Brain microvascular endothelial cell (primary cell): ENCODE results near the gene GPLD1.

Experiments used
- DNase-seq: peaks from one replicate; pipeline ENCODE4 v3.0.0-alpha.2; 2020
- H3K27ac ChIP-seq: fragments of 250-450 bp; sonication (Bioruptor Pico); 2 replicates; pipeline ENCODE4 v1.5.1; 2020; ENCODE audit warnings: mild to moderate bottlenecking, moderate library complexity
- H3K27me3 ChIP-seq: fragments of 250-450 bp; sonication (Bioruptor Pico); replicated peaks from 2 replicates; pipeline ENCODE4 v1.5.1; 2020; ENCODE audit warnings: mild to moderate bottlenecking
- H3K36me3 ChIP-seq: fragments of 250-450 bp; sonication (Bioruptor Pico); replicated peaks from 2 replicates; pipeline ENCODE4 v1.5.1; 2020; ENCODE audit warnings: mild to moderate bottlenecking
- H3K4me3 ChIP-seq: 2 replicates; pipeline ENCODE4 v1.5.1; 2011; ENCODE audit warnings: low read depth, mild to moderate bottlenecking, control low read depth, low read length, moderate library complexity
- CTCF ChIP-seq: IDR thresholded peaks from 2 replicates; pipeline ENCODE4 v1.5.1; 2011; ENCODE audit warnings: low read depth, mild to moderate bottlenecking, moderate library complexity, low read length, control low read depth, inconsistent platforms; ENCODE audit errors: missing control alignments
- in situ Hi-C: cut with HindIII; loops from 2 replicates; pipeline ENCODE4 v1.10.0; 2017; ENCODE audit warnings: low sequenced_read_pairs, low pct_ligation_motif_present

The GPLD1 gene

GRCh38 chr6:24440897-24441598 is 48.3 kb downstream of the GPLD1 start:
- TF ChIP-seq CTCF = no peak
- in situ Hi-C loops = no loop called here
- H3K27me3 ChIP-seq = no peaks in the 10 kb centered on the region
- no peak overlapping the region for H3K4me3 ChIP-seq
- H3K36me3 ChIP-seq = no peaks in the 10 kb centered on the region
- no peak for DNase-seq
- no peak overlapping the region for H3K27ac ChIP-seq

- H3K27ac ChIP-seq = no peak overlapping the region
- DNase-seq = no peak
- no peaks in the 10 kb centered on the region for H3K36me3 ChIP-seq
- no peak for TF ChIP-seq CTCF
- in situ Hi-C loops = no loop called here
- H3K4me3 ChIP-seq = no peak overlapping the region
- no peaks in the 10 kb centered on the region for H3K27me3 ChIP-seq
Measured at GRCh38 chr6:24439858-24440539, 49.4 kb downstream of the GPLD1 start.

DNA sequence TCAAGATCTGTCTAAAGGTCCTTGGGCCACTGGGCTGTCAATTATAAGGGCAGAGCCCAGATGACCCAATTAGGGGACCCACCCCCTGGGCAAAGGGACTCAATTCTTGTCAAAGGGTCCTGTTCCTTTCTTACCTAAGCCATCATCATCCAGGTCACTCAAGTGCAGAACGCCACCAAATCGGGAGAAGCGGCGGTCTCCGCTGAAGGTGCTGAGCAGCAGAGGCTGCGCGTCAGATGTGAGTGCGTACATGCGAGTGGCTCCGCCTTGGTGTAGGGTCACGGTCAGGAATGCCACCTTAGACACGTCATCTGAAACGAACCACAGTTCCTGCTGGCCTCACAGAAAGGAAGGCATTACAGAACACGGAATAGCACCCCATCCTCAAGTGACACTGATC is 52.4 kb downstream of the GPLD1 start:
- TF ChIP-seq CTCF = no peak
- Histone ChIP-seq H3K27ac (no peak overlapping the region), H3K36me3 (no peaks in the 10 kb centered on the region), H3K4me3 (no peak overlapping the region), H3K27me3 (no peaks in the 10 kb centered on the region)
- no peak for DNase-seq
- in situ Hi-C loops = no loop called here

DNA sequence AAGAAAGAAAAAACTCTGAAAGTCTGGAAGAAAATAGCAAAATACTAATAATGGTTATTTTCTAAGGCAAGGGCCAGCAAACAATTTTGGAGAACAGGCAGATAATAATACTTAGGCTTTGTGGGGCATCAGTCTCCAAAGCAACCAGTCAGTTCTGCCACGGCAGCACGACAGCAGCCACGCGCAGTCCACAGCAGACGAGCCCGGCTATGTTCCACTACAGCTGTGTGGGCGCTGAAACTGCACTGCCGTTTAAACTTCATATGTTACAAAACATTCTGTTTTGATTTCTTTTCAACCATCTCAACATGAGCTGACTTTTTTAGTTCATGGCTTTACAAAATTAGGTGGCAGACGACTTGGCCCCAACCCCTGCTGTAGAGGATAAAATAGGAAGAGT is 56.8 kb downstream of the GPLD1 start:
- DNase-seq = no peak
- Histone ChIP-seq H3K4me3 (no peak overlapping the region), H3K27ac (no peak overlapping the region), H3K36me3 (no peaks in the 10 kb centered on the region), H3K27me3 (no peaks in the 10 kb centered on the region)
- in situ Hi-C loops = no loop called here
- no peak for TF ChIP-seq CTCF

- no peak overlapping the region for H3K27ac ChIP-seq
- peak; percentile 38 for DNase-seq
- no peaks in the 10 kb centered on the region for H3K36me3 ChIP-seq
- in situ Hi-C loops = no loop called here
- no peaks in the 10 kb centered on the region for H3K27me3 ChIP-seq
- H3K4me3 ChIP-seq = no peak overlapping the region
- peak; percentile 68 for TF ChIP-seq CTCF
Measured at GRCh38 chr6:24431045-24431451, 58.3 kb downstream of the GPLD1 start.
